GM21786 (cell line): ENCODE data around the gene THOC6.
"Not testable (repeated sequence)": the region's sequence is repeated elsewhere in the genome, so short reads cannot be mapped to it uniquely, and the experiment has no call there.

ENCODE experiments used
- ATAC-seq: cut with Tn5 transposase; IDR thresholded peaks from one replicate; pipeline ENCODE4 v1.9.1; 2021; ENCODE audit not compliant: unreplicated experiment

The THOC6 gene

GRCh38 chr16:3069146-3069545, 45.3 kb downstream of the THOC6 start:
- not testable (repeated sequence) for ATAC-seq

GRCh38 chr16:3070608-3071111, 46.8 kb downstream of the THOC6 start:
- no peak for ATAC-seq

DNA sequence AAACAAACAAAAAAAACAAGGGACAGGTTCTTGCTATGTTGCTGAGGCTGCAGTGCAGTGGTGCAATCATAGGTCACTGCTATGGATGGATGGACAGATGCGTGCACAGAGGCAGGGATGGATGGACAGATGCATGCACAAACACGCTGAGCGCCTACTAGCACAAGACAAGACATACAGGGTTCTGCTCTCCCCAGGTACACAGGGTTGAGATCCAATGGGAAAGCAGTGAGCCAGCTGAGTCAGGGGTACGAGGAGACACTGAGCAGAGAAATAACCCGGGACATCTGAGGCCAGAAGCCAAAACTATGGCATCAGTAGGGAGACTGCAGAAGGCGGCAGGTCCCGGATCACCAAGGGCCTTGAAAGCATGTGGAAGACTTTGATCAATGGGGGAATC, 47.8 kb downstream of the THOC6 start:
- ATAC-seq = no peak

DNA sequence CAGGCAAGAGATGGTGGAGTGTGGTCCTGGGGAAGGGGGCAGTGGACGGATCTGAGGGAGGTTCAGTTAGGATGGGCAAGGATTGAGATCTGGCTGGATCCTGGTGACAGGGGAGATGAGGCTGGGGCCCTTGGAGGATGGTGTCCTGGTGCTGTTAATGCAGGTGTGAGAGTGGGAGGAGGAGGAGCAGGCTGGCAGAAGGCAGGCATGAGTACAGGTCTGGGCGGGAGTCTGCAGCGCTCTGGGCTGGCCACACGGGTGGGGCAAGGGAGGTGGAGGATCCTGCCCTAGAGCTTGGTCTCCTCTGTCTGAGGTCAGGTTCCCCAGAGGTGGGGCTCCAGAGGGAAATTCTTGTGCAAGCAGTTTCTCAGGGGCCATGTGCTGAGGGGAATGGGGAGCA, 48.3 kb downstream of the THOC6 start:
- ATAC-seq = not testable (repeated sequence)

DNA sequence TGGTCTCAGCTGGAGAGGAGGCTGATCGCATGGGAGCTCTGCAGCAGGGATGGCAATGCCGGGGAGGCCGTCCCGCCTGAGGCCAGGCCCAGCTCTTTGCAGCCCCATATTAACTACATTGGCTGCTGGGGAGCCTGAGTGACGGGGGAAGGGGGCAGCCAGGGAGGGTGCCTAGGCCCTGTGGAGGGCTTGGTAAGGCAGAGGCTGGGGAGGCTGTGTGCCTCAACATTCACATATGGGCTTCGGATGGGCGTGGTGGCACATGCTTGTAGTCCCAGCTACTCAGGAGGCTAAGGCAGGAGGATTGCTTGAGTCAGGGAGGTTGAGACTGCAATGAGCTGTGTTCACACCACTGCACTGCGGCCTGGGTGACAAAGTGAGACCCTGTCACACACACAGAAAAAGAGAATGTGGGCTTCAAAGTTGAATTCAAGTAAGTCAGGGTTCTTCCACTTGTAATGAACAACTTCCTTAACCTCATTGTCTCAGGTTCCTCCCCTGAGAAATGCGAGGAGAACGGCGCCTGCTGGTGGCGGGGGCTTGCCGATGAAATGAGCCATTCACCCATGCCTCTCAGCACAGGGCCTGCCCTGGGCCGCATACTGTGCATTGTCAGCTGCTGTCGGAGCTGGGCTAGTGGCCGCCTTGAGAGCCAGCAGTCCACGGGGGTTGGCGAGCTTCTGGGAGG, 48.9 kb downstream of the THOC6 start:
- not testable (repeated sequence) for ATAC-seq

DNA sequence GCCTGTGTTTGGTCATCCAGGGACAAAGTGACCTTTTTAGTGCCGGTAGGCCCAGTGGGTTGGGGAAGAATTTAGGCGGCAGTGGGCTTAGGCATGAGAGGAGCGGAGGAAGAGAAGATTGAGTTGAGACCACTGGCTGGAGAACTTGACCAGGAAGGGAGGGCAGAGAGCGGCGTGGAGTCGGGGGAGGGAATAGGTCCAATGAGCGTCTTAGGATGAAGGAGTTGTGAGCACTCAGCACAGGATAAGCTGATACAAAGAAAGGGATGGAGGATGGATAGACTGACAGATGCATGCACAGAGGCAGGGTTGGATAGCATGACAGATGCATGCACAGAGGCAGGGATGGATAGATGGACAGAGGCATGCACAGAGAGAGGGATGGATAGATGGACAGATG, 49.6 kb downstream of the THOC6 start:
- ATAC-seq = no peak

DNA sequence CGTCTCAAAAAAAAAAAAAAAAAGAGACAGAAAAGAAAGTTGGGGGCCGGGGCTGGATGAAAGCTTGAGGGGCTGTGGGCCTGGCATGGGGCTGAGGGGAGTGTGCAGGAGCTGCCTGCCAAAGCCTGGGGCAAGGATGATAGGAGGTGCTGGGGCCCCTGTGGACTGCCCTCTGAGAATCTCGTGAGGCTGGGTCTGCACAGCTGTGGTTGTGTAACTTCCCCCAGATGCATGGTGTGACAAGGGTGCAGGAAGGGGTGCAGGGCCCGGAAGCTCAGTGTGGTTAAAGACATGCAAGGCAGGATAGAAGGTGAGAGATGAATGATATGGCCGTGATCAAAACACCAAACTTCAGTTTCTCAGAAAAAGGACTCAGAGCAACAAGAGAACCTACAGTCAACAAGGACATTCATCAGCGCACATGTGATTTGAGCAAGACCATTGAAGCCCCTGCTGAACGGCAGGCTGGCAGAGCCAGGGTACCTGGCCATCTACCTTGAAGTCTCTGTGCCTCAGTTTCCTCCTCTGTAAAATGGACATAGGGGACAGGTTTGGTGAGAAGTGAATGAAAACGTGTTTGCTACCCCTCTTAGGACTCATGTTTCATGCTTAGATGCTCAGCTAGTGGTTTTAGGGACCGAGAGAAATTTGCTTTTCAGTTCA, 51.2 kb downstream of the THOC6 start:
- ATAC-seq = peak; percentile 84

GRCh38 chr16:3075523-3075915, 51.7 kb downstream of the THOC6 start:
- no peak for ATAC-seq

GRCh38 chr16:3075946-3076345, 52.1 kb downstream of the THOC6 start:
- ATAC-seq = not testable (repeated sequence)

GRCh38 chr16:3076577-3076976, 52.7 kb downstream of the THOC6 start:
- ATAC-seq = no peak
